ENCODE data around the gene RPTOR.
A peak's percentile ranks its signal among the peaks of the same experiment; 100 is the strongest.

The RPTOR gene

GRCh38 chr17:80952291-80952690 lies 407.7 kb downstream of the RPTOR start:
- Histone ChIP-seq H3K27me3 (ENCODE audit: control insufficient read depth in 3 of 3, insufficient read depth in 3 of 3, low read depth in 1 of 3, low read length in 3 of 3) (no peaks in the 10 kb centered on the region), H2AFZ (ENCODE audit: low read length) (no peak overlapping the region), H3K9ac (ENCODE audit: low read depth, low read length, poor library complexity) (no peak overlapping the region), H3K4ac (ENCODE audit: low read length) (no peak overlapping the region), H2BK120ac (ENCODE audit: low read depth, low read length) (no peak overlapping the region), H4K8ac (ENCODE audit: low read depth, low read length) (no peak overlapping the region), H3K18ac (ENCODE audit: low read length) (no peak overlapping the region), H3K9me3 (replicated peaks in 1 of 2; ENCODE audit: control insufficient read depth in 2 of 2, insufficient read depth in 1 of 2, low read depth in 1 of 2, low read length in 2 of 2) (peaks cover 3% of the 10 kb centered on the region in 2 donors), H2BK5ac (ENCODE audit: low read length) (no peak overlapping the region), H3K4me1 (ENCODE audit: control insufficient read depth in 2 of 2, insufficient read depth in 1 of 2, low read depth in 1 of 2, low read length in 2 of 2) (peaks cover 0 to 5% of the 10 kb centered on the region in 2 donors), H3K27ac (replicated peaks; ENCODE audit: low read length) (no peak overlapping the region), H3K23ac (ENCODE audit: low read depth, low read length, poor library complexity) (no peak overlapping the region), H3K36me3 (replicated peaks in 1 of 2; ENCODE audit: control insufficient read depth in 2 of 2, insufficient read depth in 2 of 2, low read length in 2 of 2) (peaks cover 3 to 40% of the 10 kb centered on the region in 2 donors), H2AK5ac (ENCODE audit: low read depth, low read length) (no peak overlapping the region), H3K14ac (ENCODE audit: low read length) (no peak overlapping the region), H3K79me1 (ENCODE audit: low read depth, low read length) (peaks cover 2% of the 10 kb centered on the region), H4K91ac (ENCODE audit: low read depth, low read length, poor library complexity) (no peak overlapping the region), H2BK12ac (ENCODE audit: low read length) (no peak overlapping the region), H2BK15ac (ENCODE audit: low read length) (no peak overlapping the region), H3K4me2 (ENCODE audit: insufficient read depth, low read length, poor library complexity, severe bottlenecking) (no peak overlapping the region), H3K4me3 (ENCODE audit: low read length in 2 of 2) (no peak overlapping the region)
- WGBS, 2 donors (ENCODE audit: extremely low coverage in 2 of 2, insufficient read length in 2 of 2, insufficient replicate concordance in 1 of 2), result no CpG with 5 or more reads among the region's 16 CpGs
- no peak for DNase-seq (ENCODE audit: low spot score)

DNA sequence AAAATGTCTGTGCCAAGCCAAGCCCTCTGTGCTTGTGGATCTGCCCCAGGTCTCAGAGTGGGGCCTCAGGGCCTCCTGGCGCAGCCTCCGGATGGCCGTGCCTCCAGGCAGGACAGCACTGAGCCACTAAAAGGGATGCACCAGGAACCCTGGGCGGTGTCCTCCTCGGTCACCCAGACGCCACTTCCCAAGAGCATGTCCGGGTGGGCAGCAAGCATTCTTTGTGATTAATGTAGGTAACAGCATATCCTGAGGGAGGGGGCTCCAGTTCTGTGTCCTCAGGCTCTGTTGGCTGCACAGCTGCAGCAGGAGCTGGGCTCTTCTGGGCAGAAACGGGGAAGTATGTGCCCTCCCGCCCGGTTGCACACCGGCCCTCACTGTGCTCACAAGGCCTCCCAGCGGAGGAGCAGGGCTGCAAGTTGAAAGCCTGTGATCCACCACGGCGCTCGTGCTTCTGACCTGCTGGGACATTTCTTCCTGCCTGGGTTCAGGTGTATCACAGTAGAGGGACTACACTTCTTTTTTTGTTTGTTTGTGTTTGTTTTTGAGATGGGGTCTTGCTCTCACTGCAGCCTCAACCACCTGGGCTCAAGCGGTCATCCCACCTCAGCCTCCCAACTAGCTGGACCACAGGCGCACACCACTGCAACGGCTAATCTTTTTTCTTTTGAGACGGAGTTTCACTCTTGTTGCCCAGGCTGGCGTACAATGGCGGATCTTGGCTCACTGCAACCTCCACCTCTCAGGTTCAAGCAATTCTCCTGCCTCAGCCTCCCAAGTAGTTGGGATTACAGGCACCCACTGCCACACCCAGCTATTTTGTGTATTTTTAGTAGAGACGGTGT lies 409.1 kb downstream of the RPTOR start:
- no peak overlapping the region for H3K4me2 ChIP-seq (ENCODE audit: insufficient read depth, low read length, poor library complexity, severe bottlenecking)
- H3K9me3 ChIP-seq (replicated peaks in 1 of 2; ENCODE audit: control insufficient read depth in 2 of 2, insufficient read depth in 1 of 2, low read depth in 1 of 2, low read length in 2 of 2), result peaks cover 3% of the 10 kb centered on the region in 2 donors
- H3K4ac ChIP-seq (ENCODE audit: low read length), result no peak overlapping the region
- no peak overlapping the region for H2AK5ac ChIP-seq (ENCODE audit: low read depth, low read length)
- H2BK120ac ChIP-seq (ENCODE audit: low read depth, low read length), result no peak overlapping the region
- H3K27ac ChIP-seq (replicated peaks; ENCODE audit: low read length), result no peak overlapping the region
- H2AFZ ChIP-seq (ENCODE audit: low read length), result no peak overlapping the region
- H3K23ac ChIP-seq (ENCODE audit: low read depth, low read length, poor library complexity), result peak overlapping the region; percentile 69
- H2BK5ac ChIP-seq (ENCODE audit: low read length), result peak overlapping the region; percentile 73
- H3K9ac ChIP-seq (ENCODE audit: low read depth, low read length, poor library complexity), result no peak overlapping the region
- H3K79me1 ChIP-seq (ENCODE audit: low read depth, low read length), result peaks cover 2% of the 10 kb centered on the region
- no peak overlapping the region for H4K8ac ChIP-seq (ENCODE audit: low read depth, low read length)
- H4K91ac ChIP-seq (ENCODE audit: low read depth, low read length, poor library complexity), result no peak overlapping the region
- H3K4me3 ChIP-seq (ENCODE audit: low read length in 2 of 2), result no peak overlapping the region
- no peak for DNase-seq (ENCODE audit: low spot score)
- H2BK12ac ChIP-seq (ENCODE audit: low read length), result peak overlapping the region; percentile 8
- H3K14ac ChIP-seq (ENCODE audit: low read length), result no peak overlapping the region
- H3K27me3 ChIP-seq (ENCODE audit: control insufficient read depth in 3 of 3, insufficient read depth in 3 of 3, low read depth in 1 of 3, low read length in 3 of 3), result no peaks in the 10 kb centered on the region
- peaks cover 2 to 31% of the 10 kb centered on the region in 2 donors for H3K36me3 ChIP-seq (replicated peaks in 1 of 2; ENCODE audit: control insufficient read depth in 2 of 2, insufficient read depth in 2 of 2, low read length in 2 of 2)
- H3K4me1 ChIP-seq (ENCODE audit: control insufficient read depth in 2 of 2, insufficient read depth in 1 of 2, low read depth in 1 of 2, low read length in 2 of 2), result peaks cover 0 to 12% of the 10 kb centered on the region in 2 donors
- no peak overlapping the region for H2BK15ac ChIP-seq (ENCODE audit: low read length)
- WGBS, 2 donors (ENCODE audit: extremely low coverage in 2 of 2, insufficient read length in 2 of 2, insufficient replicate concordance in 1 of 2), result no CpG with 5 or more reads among the region's 22 CpGs
- H3K18ac ChIP-seq (ENCODE audit: low read length), result peak overlapping the region; percentile 54

DNA sequence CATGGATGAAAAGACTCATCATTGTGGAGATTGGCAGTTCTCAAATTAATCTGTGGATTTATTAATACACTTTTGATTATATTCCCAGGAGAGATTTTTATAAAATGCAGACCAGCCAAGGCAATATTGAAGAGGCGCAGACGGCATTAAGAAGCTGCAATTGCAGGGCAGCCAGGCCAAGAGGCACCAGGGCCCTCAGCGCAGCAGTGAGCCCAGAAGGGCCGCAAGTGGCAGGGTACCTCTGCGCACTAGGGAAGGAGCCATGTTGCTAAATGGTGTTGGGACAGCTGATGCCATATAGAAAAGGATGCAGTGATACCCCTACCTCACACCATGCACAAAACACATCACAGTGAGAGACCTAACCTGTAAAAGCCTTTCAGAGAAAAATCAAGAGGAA lies 410.4 kb downstream of the RPTOR start:
- H2BK120ac ChIP-seq (ENCODE audit: low read depth, low read length), result no peak overlapping the region
- H4K8ac ChIP-seq (ENCODE audit: low read depth, low read length), result no peak overlapping the region
- no CpG with 5 or more reads among the region's 5 CpGs for WGBS, 2 donors (ENCODE audit: extremely low coverage in 2 of 2, insufficient read length in 2 of 2, insufficient replicate concordance in 1 of 2)

GRCh38 chr17:80955671-80956280 lies 411.1 kb downstream of the RPTOR start:
- Histone ChIP-seq H3K4me2 (ENCODE audit: insufficient read depth, low read length, poor library complexity, severe bottlenecking) (no peak overlapping the region), H3K27ac (replicated peaks; ENCODE audit: low read length) (no peak overlapping the region), H4K91ac (ENCODE audit: low read depth, low read length, poor library complexity) (no peak overlapping the region), H3K23ac (ENCODE audit: low read depth, low read length, poor library complexity) (no peak overlapping the region), H3K4me1 (ENCODE audit: control insufficient read depth in 2 of 2, insufficient read depth in 1 of 2, low read depth in 1 of 2, low read length in 2 of 2) (peaks cover 0 to 16% of the 10 kb centered on the region in 2 donors), H3K18ac (ENCODE audit: low read length) (no peak overlapping the region), H2BK120ac (ENCODE audit: low read depth, low read length) (no peak overlapping the region), H2AFZ (ENCODE audit: low read length) (no peak overlapping the region), H2BK12ac (ENCODE audit: low read length) (no peak overlapping the region), H3K9ac (ENCODE audit: low read depth, low read length, poor library complexity) (no peak overlapping the region), H3K14ac (ENCODE audit: low read length) (no peak overlapping the region), H3K4ac (ENCODE audit: low read length) (no peak overlapping the region), H2BK15ac (ENCODE audit: low read length) (no peak overlapping the region), H2AK5ac (ENCODE audit: low read depth, low read length) (no peak overlapping the region), H3K36me3 (replicated peaks in 1 of 2; ENCODE audit: control insufficient read depth in 2 of 2, insufficient read depth in 2 of 2, low read length in 2 of 2) (peaks cover 7 to 23% of the 10 kb centered on the region in 2 donors), H3K27me3 (ENCODE audit: control insufficient read depth in 3 of 3, insufficient read depth in 3 of 3, low read depth in 1 of 3, low read length in 3 of 3) (no peaks in the 10 kb centered on the region), H3K79me1 (ENCODE audit: low read depth, low read length) (peaks cover 8% of the 10 kb centered on the region), H3K4me3 (ENCODE audit: low read length in 2 of 2) (no peak overlapping the region), H2BK5ac (ENCODE audit: low read length) (no peak overlapping the region), H3K9me3 (replicated peaks in 1 of 2; ENCODE audit: control insufficient read depth in 2 of 2, insufficient read depth in 1 of 2, low read depth in 1 of 2, low read length in 2 of 2) (peaks cover 3% of the 10 kb centered on the region in 2 donors), H4K8ac (ENCODE audit: low read depth, low read length) (no peak overlapping the region)
- no CpG with 5 or more reads among the region's 16 CpGs for WGBS, 2 donors (ENCODE audit: extremely low coverage in 2 of 2, insufficient read length in 2 of 2, insufficient replicate concordance in 1 of 2)
- DNase-seq (ENCODE audit: low spot score), result no peak

More for the DNA sequence above, 410.4 kb downstream of the RPTOR start:
- H3K18ac ChIP-seq (ENCODE audit: low read length), result no peak overlapping the region
- H3K4me1 ChIP-seq (ENCODE audit: control insufficient read depth in 2 of 2, insufficient read depth in 1 of 2, low read depth in 1 of 2, low read length in 2 of 2), result peaks cover 0 to 16% of the 10 kb centered on the region in 2 donors
- no peak overlapping the region for H2BK15ac ChIP-seq (ENCODE audit: low read length)
- no peak overlapping the region for H3K27ac ChIP-seq (replicated peaks; ENCODE audit: low read length)
- peaks cover 3% of the 10 kb centered on the region in 2 donors for H3K9me3 ChIP-seq (replicated peaks in 1 of 2; ENCODE audit: control insufficient read depth in 2 of 2, insufficient read depth in 1 of 2, low read depth in 1 of 2, low read length in 2 of 2)
- no peak overlapping the region for H3K4me3 ChIP-seq (ENCODE audit: low read length in 2 of 2)
- no peak overlapping the region for H4K91ac ChIP-seq (ENCODE audit: low read depth, low read length, poor library complexity)
- H2AK5ac ChIP-seq (ENCODE audit: low read depth, low read length), result no peak overlapping the region
- no peak overlapping the region for H3K23ac ChIP-seq (ENCODE audit: low read depth, low read length, poor library complexity)
- no peak overlapping the region for H3K4ac ChIP-seq (ENCODE audit: low read length)
- no peak overlapping the region for H3K14ac ChIP-seq (ENCODE audit: low read length)
- H2BK5ac ChIP-seq (ENCODE audit: low read length), result no peak overlapping the region
- no peaks in the 10 kb centered on the region for H3K27me3 ChIP-seq (ENCODE audit: control insufficient read depth in 3 of 3, insufficient read depth in 3 of 3, low read depth in 1 of 3, low read length in 3 of 3)
- peaks cover 3% of the 10 kb centered on the region for H3K79me1 ChIP-seq (ENCODE audit: low read depth, low read length)
- DNase-seq (ENCODE audit: low spot score), result no peak
- no peak overlapping the region for H3K9ac ChIP-seq (ENCODE audit: low read depth, low read length, poor library complexity)
- no peak overlapping the region for H3K4me2 ChIP-seq (ENCODE audit: insufficient read depth, low read length, poor library complexity, severe bottlenecking)
- no peak overlapping the region for H2AFZ ChIP-seq (ENCODE audit: low read length)
- no peak overlapping the region for H2BK12ac ChIP-seq (ENCODE audit: low read length)
- peaks cover 2 to 29% of the 10 kb centered on the region in 2 donors for H3K36me3 ChIP-seq (replicated peaks in 1 of 2; ENCODE audit: control insufficient read depth in 2 of 2, insufficient read depth in 2 of 2, low read length in 2 of 2)

Measured in neuronal stem cell (in vitro differentiated cells).